ENCODE measurements around the gene LRIT3. TPM values are rescaled to one million over a fixed set of nuclear protein-coding genes. Genes with fewer than 3 reads are reported as not detected.

LRIT3 gene
- total and polyA plus RNA-seq, 2 of the 13 experiments (the other 11 are each of a cell fraction or from before 2014, with no cell fraction given): 0.03 TPM; not detected in 1

DNA sequence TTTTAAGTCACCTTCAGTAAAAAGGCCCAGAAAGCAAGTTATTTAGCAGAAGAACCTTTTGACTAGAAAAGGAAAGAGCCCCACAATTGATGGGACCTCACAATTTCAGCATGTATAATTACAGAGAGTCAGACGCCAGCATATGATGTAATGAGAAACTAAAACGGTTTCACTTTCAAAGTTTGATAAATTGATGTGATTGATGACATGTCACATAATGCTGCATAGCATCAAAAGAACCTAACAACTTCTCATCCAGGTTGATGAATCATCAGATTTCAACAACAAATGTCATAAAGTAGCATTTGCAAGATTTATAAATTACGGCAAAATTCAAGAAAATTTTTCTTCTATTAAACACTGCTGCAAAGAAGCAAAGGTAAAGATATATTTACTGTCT, 36.2 kb upstream of the LRIT3 start:
- no peak overlapping the region for H3K27ac ChIP-seq (ENCODE audit: extremely low read length, insufficient read depth, low read length)

More for the DNA sequence above, 36.2 kb upstream of the LRIT3 start:
- CTCF ChIA-PET (ENCODE audit: low intra/inter-chr PET ratio, low total read pairs): no interaction called here
- Histone ChIP-seq H3K9me3 (ENCODE audit: low read length) (no peaks in the 10 kb centered on the region), H2AFZ (ENCODE audit: low read length) (no peak overlapping the region), H4K20me1 (ENCODE audit: insufficient read depth, low read length) (no peaks in the 10 kb centered on the region), H3K4me3 (replicated peaks in 1 of 3; ENCODE audit: insufficient read depth in 1 of 3, low read depth in 2 of 3, low read length in 3 of 3) (no peak overlapping the region), H3K27me3 (ENCODE audit: control insufficient read depth in 1 of 2, insufficient read depth in 2 of 2, low read length in 2 of 2) (no peaks in the 10 kb centered on the region; a peak in 1 of 5 replicates), H3K36me3 (replicated peaks in 1 of 2; ENCODE audit: control insufficient read depth in 1 of 2, insufficient read depth in 2 of 2, low read length in 2 of 2) (no peaks in the 10 kb centered on the region), H3K9ac (ENCODE audit: insufficient read depth, low read depth, low read length) (no peak overlapping the region), H3K4me2 (ENCODE audit: low read depth, low read length) (no peak overlapping the region), H3K79me2 (ENCODE audit: insufficient read depth, low read length) (peaks cover 11% of the 10 kb centered on the region), H3K4me1 (ENCODE audit: insufficient read depth, low read length) (peaks cover 9% of the 10 kb centered on the region)
- no TSS peak for BruUV-seq (replicated peaks)
- in situ Hi-C loops (cut with HindIII; ENCODE audit: extremely low pct_ligation_motif_present, low pct_unique_long_range_greater_than_20kb): loop anchor here (25.0 kb wide), 1 partner anchor 249 kb away; the partner anchor contains the start of gene MCUB
- peak; percentile 15; the same call in 1 of the 2 replicates for TF ChIP-seq CREB1 (IDR thresholded peaks at IDR 0.05)
- TF ChIP-seq CREB1 (CRISPR knock-in tag; IDR thresholded peaks at IDR 0.05): no peak
- TF ChIP-seq ZNF672 (CRISPR knock-in tag; IDR thresholded peaks at IDR 0.05): no peak
- TF ChIP-seq POLR2G (IDR thresholded peaks at IDR 0.05; ENCODE audit: low read depth, low read length): no peak
- TF ChIP-seq NCOR1 (IDR thresholded peaks at IDR 0.05; ENCODE audit: borderline replicate concordance, low read length): no peak
- no peak for TF ChIP-seq AKAP8 (CRISPR knock-in tag; IDR thresholded peaks at IDR 0.05)
- TF ChIP-seq, protein P1, sequence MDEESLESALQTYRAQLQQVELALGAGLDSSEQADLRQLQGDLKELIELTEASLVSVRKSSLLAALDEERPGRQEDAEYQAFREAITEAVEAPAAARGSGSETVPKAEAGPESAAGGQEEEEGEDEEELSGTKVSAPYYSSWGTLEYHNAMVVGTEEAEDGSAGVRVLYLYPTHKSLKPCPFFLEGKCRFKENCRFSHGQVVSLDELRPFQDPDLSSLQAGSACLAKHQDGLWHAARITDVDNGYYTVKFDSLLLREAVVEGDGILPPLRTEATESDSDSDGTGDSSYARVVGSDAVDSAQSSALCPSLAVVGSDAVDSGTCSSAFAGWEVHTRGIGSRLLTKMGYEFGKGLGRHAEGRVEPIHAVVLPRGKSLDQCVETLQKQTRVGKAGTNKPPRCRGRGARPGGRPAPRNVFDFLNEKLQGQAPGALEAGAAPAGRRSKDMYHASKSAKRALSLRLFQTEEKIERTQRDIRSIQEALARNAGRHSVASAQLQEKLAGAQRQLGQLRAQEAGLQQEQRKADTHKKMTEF (CRISPR knock-in tag; IDR thresholded peaks at IDR 0.05): no peak
- peak; percentile 18 to 46; a peak in 2 of 4 replicates for TF ChIP-seq MAFK (conservative IDR thresholded peaks at IDR 0.05 in 1 of 2, IDR thresholded peaks at IDR 0.05 in 1 of 2; ENCODE audit: low read length in 2 of 2)
- TF ChIP-seq MAFF (IDR thresholded peaks at IDR 0.05; ENCODE audit: low read depth, low read length): 0 out of 2 replicates have a peak, but pooled peaks have one; percentile 21
- no peak for TF ChIP-seq KDM4B (CRISPR knock-in tag; IDR thresholded peaks at IDR 0.05)
- intact Hi-C loops (cut with micrococcal nuclease; ENCODE audit: unreplicated experiment): no loop called here
- WGBS (ENCODE audit: low lambda C conversion rate): 71% methylated on average over 3 of the region's 3 CpGs
- DNase-seq (ENCODE audit: low spot score) (no peak), FAIRE-seq (no peak), ATAC-seq (no peak)
- POLR2A ChIA-PET: no interaction called here

Measured in HepG2 (cell line).